Gastroesophageal sphincter (tissue), 3 donors: ENCODE measurements around the gene PDSS1.

Experiments used
- CTCF ChIP-seq, 4 experiments: fragments of 200-600 bp in 2 of 4; fragments of 450-650 bp in 2 of 4; sonication (generic) in 1 of 4; IDR thresholded peaks; one replicate each; pipeline ENCODE4 v1.5.1; 2017 to 2019; ENCODE audit warnings: antibody characterized with exemption in 4 of 4, mild to moderate bottlenecking in 2 of 4, moderate library complexity in 2 of 4
- EP300 ChIP-seq: sonication (generic); formaldehyde crosslinking; IDR thresholded peaks from one replicate; pipeline ENCODE4 v1.6.1; 2017; ENCODE audit warnings: antibody characterized with exemption, mild to moderate bottlenecking
- POLR2A ChIP-seq, 2 donors: fragments of 450-650 bp; IDR thresholded peaks; one replicate each; pipeline ENCODE4 v1.6.1; 2017; ENCODE audit warnings: antibody characterized with exemption in 2 of 2, mild to moderate bottlenecking in 2 of 2, moderate library complexity in 1 of 2
- POLR2AphosphoS5 ChIP-seq: sonication (generic); formaldehyde crosslinking; IDR thresholded peaks from one replicate; pipeline ENCODE4 v1.6.1; 2017; ENCODE audit warnings: antibody characterized with exemption

DNA sequence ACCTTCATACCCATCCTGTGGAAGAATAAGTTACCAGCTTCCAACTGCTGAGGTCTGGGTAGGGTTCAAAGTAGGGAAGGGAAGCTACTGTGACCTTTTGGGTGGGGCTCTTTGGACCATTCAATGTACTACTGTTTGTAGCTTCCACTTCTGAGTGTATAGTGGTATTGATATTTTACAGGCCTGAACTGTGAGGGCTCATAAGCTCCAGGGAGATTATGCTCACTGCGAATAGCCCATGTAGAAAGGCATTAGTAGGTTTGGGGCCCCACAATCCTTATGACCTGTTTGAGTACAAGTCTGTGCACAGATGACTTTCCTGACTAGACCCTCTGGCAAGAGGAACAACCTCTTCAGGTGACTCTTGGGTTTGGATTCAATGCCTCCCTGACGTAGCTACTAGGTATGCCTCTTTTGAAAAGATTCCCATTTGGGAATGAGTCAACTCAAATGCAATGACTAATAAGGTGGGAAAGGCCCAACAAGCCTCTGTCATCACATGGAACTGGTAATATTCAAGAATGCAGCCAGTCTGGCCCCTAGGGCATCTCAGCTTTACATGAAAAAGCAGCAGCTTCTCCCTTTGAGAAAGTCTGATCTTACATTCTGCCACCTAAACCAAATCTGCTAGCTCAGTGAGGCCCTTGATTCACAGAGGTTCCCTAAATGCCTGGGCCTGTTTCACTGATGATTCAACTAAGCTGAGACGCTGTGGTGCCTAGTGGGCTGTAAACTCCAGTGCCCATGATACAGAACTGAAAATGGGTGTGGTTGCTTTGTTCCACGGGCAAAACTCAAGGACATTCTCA lies 83.5 kb downstream of the PDSS1 start:
- TF ChIP-seq CTCF (IDR thresholded peaks at IDR 0.05) (no peak), POLR2A (IDR thresholded peaks at IDR 0.05) (no peak), POLR2AphosphoS5 (no peak), EP300 (no peak)
